HG03060 (cell line): ENCODE data around the gene RBMY1E.
A peak's percentile ranks its signal among the peaks of the same experiment; 100 is the strongest.
"Not testable (repeated sequence)": the region's sequence is repeated elsewhere in the genome, so short reads cannot be mapped to it uniquely, and the experiment has no call there.

Experiments
- ATAC-seq: cut with Tn5 transposase; IDR thresholded peaks from one replicate; pipeline ENCODE4 v1.9.1; 2021; ENCODE audit warnings: low read depth, moderate number of reproducible peaks; ENCODE audit not compliant: unreplicated experiment

RBMY1E gene

DNA sequence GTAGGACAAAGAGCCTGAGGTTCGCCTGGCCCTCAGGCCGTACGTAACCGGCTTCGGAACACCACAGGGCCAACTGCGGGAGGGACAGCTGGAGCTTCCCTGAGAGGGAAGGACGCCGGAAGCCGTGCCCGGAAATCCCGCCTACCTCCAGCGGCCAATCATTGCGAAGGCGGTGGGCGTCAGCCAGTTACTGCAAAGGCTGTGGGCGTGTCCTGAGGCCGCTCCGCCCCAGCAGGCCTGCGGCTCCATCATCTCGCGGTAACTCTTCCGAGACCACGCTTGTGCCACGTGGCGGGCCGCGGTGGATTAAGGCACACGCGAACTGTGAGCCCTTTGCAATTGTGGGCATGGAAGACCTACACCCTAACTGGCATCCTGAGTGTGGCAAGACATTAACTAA, at the start of gene RBMY1E:
Gene RBMY1E, minus strand, starts transcription at position 101 of the 400 bp plus-strand sequence. CDS start 1,978 bp downstream, outside the sequence.
- not testable (repeated sequence) for ATAC-seq

- ATAC-seq = not testable (repeated sequence)
Observed at GRCh38 chrY:21894426-21894825, 23.4 kb downstream of the RBMY1E start, which contains the start of gene RBMY1D. RBMY1D (minus strand) TSS chrY:21894526; CDS start chrY:21892513, 2,013 bp downstream.

- ATAC-seq = peak; percentile 57
Observed at GRCh38 chrY:21869407-21870076, 48.3 kb downstream of the RBMY1E start.
